Spleen (tissue), 11 donors: ENCODE results near the gene TTLL12. TPM values are rescaled to one million over a fixed set of nuclear protein-coding genes. Genes with fewer than 3 reads are reported as not detected.

Experiments used
- DNase-seq: peaks from one replicate; pipeline ENCODE4 v3.0.0-alpha.2; 2020
- H3K27ac ChIP-seq, 8 donors: fragments of 200-600 bp; sonication (generic) in 7 of 8; 1 replicate in 4 of 8; 2 replicates in 4 of 8; pipeline versions ENCODE4 v1.5.0 to v1.8.0; 2016 to 2021; ENCODE audit warnings: inconsistent platforms in 4 of 8, mild to moderate bottlenecking in 4 of 8, moderate library complexity in 1 of 8
- H3K27me3 ChIP-seq, 7 donors: fragments of 200-600 bp; sonication (generic) in 6 of 7; replicated peaks in 1 of 7; 1 replicate in 4 of 7; 2 replicates in 3 of 7; pipeline versions ENCODE4 v1.5.0 to v1.8.0; 2016 to 2021; ENCODE audit warnings: inconsistent platforms in 3 of 7, mild to moderate bottlenecking in 1 of 7
- H3K36me3 ChIP-seq, 6 donors: fragments of 200-600 bp; sonication (generic) in 5 of 6; 1 replicate in 4 of 6; 2 replicates in 2 of 6; pipeline versions ENCODE4 v1.5.0 to v1.8.0; 2016 to 2021; ENCODE audit warnings: inconsistent platforms in 2 of 6
- H3K4me1 ChIP-seq, 6 donors: fragments of 200-600 bp; sonication (generic) in 5 of 6; 1 replicate in 3 of 6; 2 replicates in 3 of 6; pipeline versions ENCODE4 v1.5.0 to v1.8.0; 2016 to 2021; ENCODE audit warnings: inconsistent platforms in 3 of 6
- H3K4me3 ChIP-seq, 8 donors: fragments of 200-600 bp; sonication (generic) in 7 of 8; 1 replicate in 4 of 8; 2 replicates in 4 of 8; pipeline versions ENCODE4 v1.5.0 to v1.8.0; 2016 to 2021; ENCODE audit warnings: inconsistent platforms in 4 of 8, mild to moderate bottlenecking in 4 of 8, moderate library complexity in 2 of 8
- H3K9me3 ChIP-seq, 8 donors: fragments of 200-600 bp; sonication (generic) in 7 of 8; 1 replicate in 4 of 8; 2 replicates in 4 of 8; pipeline versions ENCODE4 v1.5.0 to v1.8.0; 2016 to 2021; ENCODE audit warnings: inconsistent platforms in 4 of 8
- CTCF ChIP-seq, 11 experiments: fragments of 200-600 bp in 7 of 11; fragments of 450-650 bp in 4 of 11; sonication (generic) in 4 of 11; IDR thresholded peaks in 8 of 11; conservative IDR thresholded peaks in 3 of 11; 1 replicate in 7 of 11; 2 replicates in 4 of 11; pipeline versions ENCODE4 v1.4.0 to v1.8.0; 2016 to 2021; ENCODE audit warnings: antibody characterized with exemption in 11 of 11, inconsistent platforms in 4 of 11, mild to moderate bottlenecking in 1 of 11
- POLR2A ChIP-seq, 3 donors: fragments of 450-650 bp; IDR thresholded peaks; one replicate each; pipeline ENCODE4 v1.5.1; 2017; ENCODE audit warnings: antibody characterized with exemption in 3 of 3, mild to moderate bottlenecking in 1 of 3
- POLR2AphosphoS5 ChIP-seq, 3 donors: sonication (generic); formaldehyde crosslinking; IDR thresholded peaks; one replicate each; pipeline ENCODE4 v1.5.1; 2017; ENCODE audit warnings: antibody characterized with exemption in 3 of 3
- WGBS, 5 donors: extraction: QIAGEN DNeasy Blood & Tissue Kit in 3 of 5; methylation state at CpG; one replicate each; pipeline versions ENCODE4 v1.1.5 to v1.1.7; 2013 to 2018; 5-methylcytosine and 5-hydroxymethylcytosine counted together
- intact Hi-C: fragments of 100-400 bp; cut with DNase I; formaldehyde crosslinking; loops from one replicate; pipeline ENCODE4 v1.15.0; 2023; ENCODE audit warnings: low total_unique reads
- polyA plus RNA-seq, 3 donors: library from polyadenylated mRNA; stranded (reverse); fragments of 200-250 nt; gene quantifications; one replicate each; pipeline ENCODE4 v1.2.1, GENCODE V29; 2013
- total RNA-seq, 7 donors: library from RNA; depleted of rRNA in 3 of 7; stranded (reverse); fragments of >200 nt in 3 of 7; fragmentation: NEBNext Ultra II Directional in 4 of 7; extraction: Animal tissue kit (Norgen Biotek cat#: 25700) in 4 of 7; gene quantifications; one replicate each; pipeline versions ENCODE4 v1.1.0 to v1.2.1, GENCODE V29; 2016 to 2021
- donor health status: healthy with polysubstance abuse.
- donor health status: DM: no; HTN: no; CAD: no; lungs with moderate emphysema.
- donor health status: DM: no; HTN: no; CAD: no.
- donor health status: Bipolar disorder and iron deficiency.
- donor health status: healthy.
- donor health status: DM: no; HTN: no; CAD: no.
- donor health status: DM: yes; HTN: yes; CAD: no.

Gene TTLL12
- total and polyA plus RNA-seq, 10 donors: 8.7 to 21.6 (median 18.2) TPM

DNA sequence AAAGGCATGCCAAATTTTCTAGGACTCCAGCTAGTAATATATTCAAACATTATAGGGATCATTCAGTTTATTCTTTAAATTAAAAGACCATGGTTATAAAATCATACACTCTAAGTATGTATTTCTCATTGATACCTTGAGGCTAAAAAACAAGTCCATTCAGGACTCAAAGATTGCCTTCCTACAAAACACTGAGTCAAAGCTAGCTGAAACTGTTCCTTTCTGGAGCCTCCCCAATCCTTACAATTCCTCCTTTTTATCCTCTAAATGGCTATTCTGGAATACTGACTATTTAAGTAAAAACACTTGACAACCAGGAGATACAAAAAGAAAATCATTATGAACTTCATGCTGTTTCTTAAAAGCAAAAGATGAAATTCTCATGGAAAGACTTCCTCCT is 4.9 kb upstream of the TTLL12 start:
- intact Hi-C loops: no loop called here
- Histone ChIP-seq H3K27me3 (peaks cover 0 to 4% (median 0%) of the 10 kb centered on the region in 7 donors), H3K27ac (no peak overlapping the region), H3K36me3 (no peaks in the 10 kb centered on the region), H3K9me3 (peaks cover 0 to 5% (median 0%) of the 10 kb centered on the region in 8 donors), H3K4me1 (peaks cover 0 to 9% (median 6%) of the 10 kb centered on the region in 6 donors), H3K4me3 (no peak overlapping the region)
- no peak for TF ChIP-seq POLR2A (IDR thresholded peaks at IDR 0.05)
- TF ChIP-seq CTCF (IDR thresholded peaks at IDR 0.05 in 8 of 11, conservative IDR thresholded peaks at IDR 0.05 in 3 of 11): no peak
- TF ChIP-seq POLR2AphosphoS5 (IDR thresholded peaks at IDR 0.05): no peak
- no peak for DNase-seq

DNA sequence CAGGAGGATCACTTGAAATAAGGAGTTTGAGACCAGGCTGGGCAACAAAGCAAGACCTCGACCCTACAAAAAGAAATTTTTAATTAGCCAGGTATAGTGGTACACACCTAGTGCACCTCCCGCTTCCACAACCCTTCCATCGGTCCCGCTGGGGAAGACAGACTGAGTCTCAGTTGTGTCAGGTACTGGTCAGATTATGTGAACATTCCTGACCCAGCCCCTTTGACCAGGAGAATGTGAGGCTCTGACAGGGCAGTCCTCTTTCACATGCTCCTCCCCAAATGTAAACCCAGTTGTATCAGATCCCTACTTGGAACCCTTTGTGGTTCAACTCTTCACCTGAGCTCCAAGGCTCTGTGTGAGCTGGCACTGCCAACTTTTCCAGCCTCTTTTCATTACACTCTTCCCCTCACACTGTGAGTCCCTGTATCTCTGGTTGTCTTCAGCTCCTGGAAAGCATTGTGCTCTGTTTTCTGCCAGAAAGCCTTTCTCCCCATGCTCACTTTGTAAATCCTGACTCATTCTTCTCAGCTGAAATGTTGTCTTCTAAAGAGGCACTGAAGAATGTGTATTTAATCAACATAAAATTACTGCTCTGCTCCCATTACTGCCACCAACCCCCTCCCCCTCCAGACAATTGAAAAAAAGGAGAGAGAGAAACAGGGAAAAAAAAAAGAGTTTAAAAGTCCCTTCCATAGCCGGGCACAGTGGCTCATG is 2.1 kb upstream of the TTLL12 start:
- Histone ChIP-seq H3K36me3 (no peaks in the 10 kb centered on the region), H3K27ac (no peak overlapping the region), H3K27me3 (no peaks in the 10 kb centered on the region), H3K4me1 (peaks cover 9 to 36% (median 30%) of the 10 kb centered on the region in 6 donors), H3K9me3 (peaks cover 0 to 5% (median 0%) of the 10 kb centered on the region in 8 donors), H3K4me3 (no peak overlapping the region)
- DNase-seq: no peak
- WGBS, 5 donors: 90 to 96% (median 94%) methylated on average over 5 of the region's 5 CpGs
- intact Hi-C loops: no loop called here
- TF ChIP-seq CTCF (IDR thresholded peaks at IDR 0.05 in 8 of 11, conservative IDR thresholded peaks at IDR 0.05 in 3 of 11): no peak
- no peak for TF ChIP-seq POLR2AphosphoS5 (IDR thresholded peaks at IDR 0.05)
- TF ChIP-seq POLR2A (IDR thresholded peaks at IDR 0.05): no peak

GRCh38 chr22:43187171-43188099 is 501 bp upstream of the TTLL12 start:
- Histone ChIP-seq H3K27ac (peak overlapping the region; percentile 90 to 96 (median 92)), H3K4me1 (peaks cover 11 to 49% (median 39%) of the 10 kb centered on the region in 6 donors), H3K9me3 (peaks cover 0 to 5% (median 0%) of the 10 kb centered on the region in 8 donors), H3K27me3 (no peaks in the 10 kb centered on the region), H3K36me3 (peaks cover 0 to 4% (median 0%) of the 10 kb centered on the region in 6 donors), H3K4me3 (peak overlapping the region; percentile 23 to 95 (median 60))
- WGBS, 5 donors: 5 to 17% (median 8%) methylated on average over 25 to 57 of the region's 86 CpGs
- peak; percentile 99 for DNase-seq
- intact Hi-C loops: no loop called here
- TF ChIP-seq POLR2AphosphoS5 (IDR thresholded peaks at IDR 0.05): peak; percentile 77 to 88 (median 84)
- TF ChIP-seq POLR2A (IDR thresholded peaks at IDR 0.05): peak in 1 of 3 donors; percentile 14
- TF ChIP-seq CTCF (IDR thresholded peaks at IDR 0.05 in 8 of 11, conservative IDR thresholded peaks at IDR 0.05 in 3 of 11): peak; percentile 50 to 95 (median 86)
